ENCODE results near the gene TUBB1. TPM values are rescaled to one million over a fixed set of nuclear protein-coding genes. Genes with fewer than 3 reads are reported as not detected.

TUBB1 gene
- total and polyA plus RNA-seq, 12 donors = 0.07 to 1.3 (median 0.13) TPM; not detected in 5

DNA sequence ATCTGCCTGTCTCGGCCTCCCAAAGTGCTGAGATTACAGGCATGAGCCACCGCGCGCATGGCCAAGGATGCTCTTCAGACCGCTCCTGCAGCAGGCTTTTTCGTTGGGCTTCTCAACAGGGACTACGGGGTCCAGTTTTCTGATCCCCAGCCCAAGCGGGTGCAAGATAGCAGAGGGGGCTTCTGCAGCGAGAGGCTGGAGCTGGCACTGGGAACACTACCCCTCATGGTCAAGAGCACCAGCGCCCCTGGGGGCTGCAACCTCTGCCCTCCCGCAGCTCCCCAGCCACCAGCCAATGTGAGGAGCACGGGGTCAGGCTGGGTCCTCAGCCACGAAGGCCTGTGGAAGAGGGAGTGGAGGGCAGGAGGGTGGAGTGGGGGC, 18.2 kb upstream of the TUBB1 start:
- peaks cover 0 to 47% of the 10 kb centered on the region in 2 donors for H3K36me3 ChIP-seq (replicated peaks in 1 of 2)

GRCh38 chr20:59001449-59002171, 17.6 kb upstream of the TUBB1 start:
- intact Hi-C loops (cut with DNase I) = no loop called here
- WGBS, 4 donors = 88 to 91% (median 90%) methylated on average over 9 to 27 of the region's 27 CpGs
- H3K4me3 ChIP-seq = no peak overlapping the region
- H3K9me3 ChIP-seq (replicated peaks in 1 of 3) = no peaks in the 10 kb centered on the region
- H3K36me3 ChIP-seq (replicated peaks in 1 of 2) = peaks cover 0 to 42% of the 10 kb centered on the region in 2 donors
- no peak for TF ChIP-seq POLR2A (IDR thresholded peaks at IDR 0.05)
- TF ChIP-seq, protein P1, sequence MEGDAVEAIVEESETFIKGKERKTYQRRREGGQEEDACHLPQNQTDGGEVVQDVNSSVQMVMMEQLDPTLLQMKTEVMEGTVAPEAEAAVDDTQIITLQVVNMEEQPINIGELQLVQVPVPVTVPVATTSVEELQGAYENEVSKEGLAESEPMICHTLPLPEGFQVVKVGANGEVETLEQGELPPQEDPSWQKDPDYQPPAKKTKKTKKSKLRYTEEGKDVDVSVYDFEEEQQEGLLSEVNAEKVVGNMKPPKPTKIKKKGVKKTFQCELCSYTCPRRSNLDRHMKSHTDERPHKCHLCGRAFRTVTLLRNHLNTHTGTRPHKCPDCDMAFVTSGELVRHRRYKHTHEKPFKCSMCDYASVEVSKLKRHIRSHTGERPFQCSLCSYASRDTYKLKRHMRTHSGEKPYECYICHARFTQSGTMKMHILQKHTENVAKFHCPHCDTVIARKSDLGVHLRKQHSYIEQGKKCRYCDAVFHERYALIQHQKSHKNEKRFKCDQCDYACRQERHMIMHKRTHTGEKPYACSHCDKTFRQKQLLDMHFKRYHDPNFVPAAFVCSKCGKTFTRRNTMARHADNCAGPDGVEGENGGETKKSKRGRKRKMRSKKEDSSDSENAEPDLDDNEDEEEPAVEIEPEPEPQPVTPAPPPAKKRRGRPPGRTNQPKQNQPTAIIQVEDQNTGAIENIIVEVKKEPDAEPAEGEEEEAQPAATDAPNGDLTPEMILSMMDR (IDR thresholded peaks at IDR 0.05) = no peak
- no peak for DNase-seq
- no peak overlapping the region for H3K27ac ChIP-seq
- no peaks in the 10 kb centered on the region for H3K27me3 ChIP-seq
- H3K4me1 ChIP-seq (replicated peaks in 1 of 2) = peaks cover 10 to 30% of the 10 kb centered on the region in 2 donors

More for the DNA sequence above, 18.2 kb upstream of the TUBB1 start:
- intact Hi-C loops (cut with DNase I) = no loop called here
- 88 to 93% (median 89%) methylated on average over 3 to 13 of the region's 13 CpGs for WGBS, 4 donors
- no peak for DNase-seq
- no peaks in the 10 kb centered on the region for H3K27me3 ChIP-seq
- TF ChIP-seq, protein P1 (IDR thresholded peaks at IDR 0.05) = no peak
- no peak for TF ChIP-seq POLR2A (IDR thresholded peaks at IDR 0.05)
- H3K4me3 ChIP-seq = no peak overlapping the region
- peaks cover 10 to 25% of the 10 kb centered on the region in 2 donors for H3K4me1 ChIP-seq (replicated peaks in 1 of 2)
- H3K27ac ChIP-seq = no peak overlapping the region
- H3K9me3 ChIP-seq (replicated peaks in 1 of 3) = no peaks in the 10 kb centered on the region

GRCh38 chr20:59002388-59002787, 16.8 kb upstream of the TUBB1 start:
- 82 to 89% (median 84%) methylated on average over 7 to 8 of the region's 8 CpGs for WGBS, 4 donors
- TF ChIP-seq, protein P1 (IDR thresholded peaks at IDR 0.05) = no peak
- TF ChIP-seq POLR2A (IDR thresholded peaks at IDR 0.05) = no peak
- Histone ChIP-seq H3K9me3 (replicated peaks in 1 of 3) (no peaks in the 10 kb centered on the region), H3K4me1 (replicated peaks in 1 of 2) (peaks cover 12 to 32% of the 10 kb centered on the region in 2 donors), H3K27me3 (no peaks in the 10 kb centered on the region), H3K4me3 (no peak overlapping the region), H3K27ac (no peak overlapping the region), H3K36me3 (replicated peaks in 1 of 2) (peaks cover 0 to 35% of the 10 kb centered on the region in 2 donors)
- DNase-seq = no peak
- intact Hi-C loops (cut with DNase I) = no loop called here

DNA sequence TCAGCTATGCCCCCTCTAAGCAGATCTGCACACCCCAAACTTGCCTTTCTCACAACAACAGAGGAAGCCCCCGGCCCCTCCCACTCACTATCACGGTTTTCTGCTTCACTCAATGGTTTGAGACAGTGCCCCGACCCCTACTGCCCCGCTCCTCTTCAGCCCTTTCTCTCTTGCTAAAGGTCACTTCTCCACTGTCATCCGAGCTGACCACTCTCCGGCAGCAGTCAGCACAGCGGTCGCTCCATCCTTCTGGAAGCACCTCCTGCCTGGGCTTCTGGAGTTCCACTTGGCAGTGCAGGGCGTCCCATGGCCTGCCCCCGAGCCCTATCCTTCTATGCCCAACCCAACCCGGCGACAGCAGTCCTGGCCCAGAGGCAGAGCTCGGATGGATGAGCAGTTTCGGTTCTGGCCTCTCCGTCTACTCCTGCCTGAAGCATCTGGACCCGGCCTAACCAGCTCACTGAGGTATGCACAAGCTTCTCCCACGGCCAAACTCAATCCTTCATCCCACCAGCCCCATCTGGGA, 16.3 kb upstream of the TUBB1 start:
- Histone ChIP-seq H3K9me3 (replicated peaks in 1 of 3) (no peaks in the 10 kb centered on the region), H3K27me3 (no peaks in the 10 kb centered on the region), H3K4me3 (no peak overlapping the region), H3K36me3 (replicated peaks in 1 of 2) (peaks cover 0 to 30% of the 10 kb centered on the region in 2 donors), H3K27ac (no peak overlapping the region), H3K4me1 (replicated peaks in 1 of 2) (peaks cover 14 to 34% of the 10 kb centered on the region in 2 donors)
- TF ChIP-seq, protein P1 (IDR thresholded peaks at IDR 0.05) = no peak
- no peak for TF ChIP-seq POLR2A (IDR thresholded peaks at IDR 0.05)
- WGBS, 4 donors = 84 to 91% (median 87%) methylated on average over 17 of the region's 17 CpGs
- intact Hi-C loops (cut with DNase I) = no loop called here
- DNase-seq = no peak
